GM23338 (cell line): ENCODE measurements around the gene RHBDD2. TPM values are rescaled to one million over a fixed set of nuclear protein-coding genes. Genes with fewer than 3 reads are reported as not detected.

ENCODE experiments used
- ATAC-seq: fragments of 200-7000 bp; cut with Tn5 transposase; 3 replicates; pipeline ENCODE4 v1.9.1; 2020
- DNase-seq: peaks from one replicate; pipeline ENCODE4 v3.0.0-alpha.2; 2015; ENCODE audit warnings: low spot score
- H2AFZ ChIP-seq: fragments of 200-600 bp; sonication (generic); 2 replicates; pipeline ENCODE4 v1.8.0; 2016; ENCODE audit warnings: antibody characterized with exemption, mild to moderate bottlenecking, moderate library complexity
- H3F3A ChIP-seq: fragments of 200-600 bp; sonication (generic); replicated peaks from 2 replicates; pipeline ENCODE4 v1.8.0; 2017; ENCODE audit warnings: antibody characterized with exemption, mixed run types, low read depth
- H3K27ac ChIP-seq: fragments of 200-600 bp; sonication (generic); 2 replicates; pipeline ENCODE4 v1.6.1; 2016; ENCODE audit warnings: low read depth
- H3K27me3 ChIP-seq: fragments of 200-600 bp; sonication (generic); 2 replicates; pipeline ENCODE4 v1.8.0; 2016; ENCODE audit warnings: mild to moderate bottlenecking, mixed run types, moderate library complexity; ENCODE audit not compliant: insufficient read depth
- H3K36me3 ChIP-seq: fragments of 200-600 bp; sonication (generic); 2 replicates; pipeline ENCODE4 v1.8.0; 2016; ENCODE audit warnings: mild to moderate bottlenecking; ENCODE audit not compliant: insufficient read depth
- H3K4me1 ChIP-seq: fragments of 200-600 bp; sonication (generic); 2 replicates; pipeline ENCODE4 v1.8.0; 2016; ENCODE audit warnings: mild to moderate bottlenecking, moderate library complexity; ENCODE audit not compliant: insufficient read depth
- H3K4me2 ChIP-seq: fragments of 200-600 bp; sonication (generic); 2 replicates; pipeline ENCODE4 v1.7.1; 2017; ENCODE audit warnings: mixed run types
- H3K4me3 ChIP-seq: fragments of 200-600 bp; sonication (generic); 2 replicates; pipeline ENCODE4 v1.6.1; 2016; ENCODE audit warnings: mixed run types
- H3K79me2 ChIP-seq: fragments of 200-600 bp; sonication (generic); replicated peaks from 2 replicates; pipeline ENCODE4 v1.8.0; 2017; ENCODE audit warnings: mild to moderate bottlenecking; ENCODE audit not compliant: insufficient read depth
- H3K9me2 ChIP-seq: fragments of 200-600 bp; sonication (generic); 2 replicates; pipeline ENCODE4 v1.8.0; 2017; ENCODE audit not compliant: insufficient read depth
- H4K20me1 ChIP-seq: fragments of 200-600 bp; sonication (generic); replicated peaks from 2 replicates; pipeline ENCODE4 v1.8.0; 2017; ENCODE audit warnings: mild to moderate bottlenecking; ENCODE audit not compliant: insufficient read depth
- H3K27ac Mint-ChIP-seq: 2 replicates; pipeline ENCODE4 v1.8.0; 2020; ENCODE audit warnings: inconsistent platforms, mild to moderate bottlenecking, moderate library complexity, mixed read lengths
- H3K27me3 Mint-ChIP-seq: 3 replicates; pipeline ENCODE4 v1.8.0; 2022; ENCODE audit warnings: low read depth, mild to moderate bottlenecking, moderate library complexity, mixed read lengths, inconsistent platforms; ENCODE audit not compliant: insufficient read depth, poor library complexity
- H3K36me3 Mint-ChIP-seq: 3 replicates; pipeline ENCODE4 v1.8.0; 2021; ENCODE audit warnings: low read depth, mild to moderate bottlenecking, inconsistent platforms, moderate library complexity, mixed read lengths
- H3K4me1 Mint-ChIP-seq: 3 replicates; pipeline ENCODE4 v1.8.0; 2020; ENCODE audit warnings: mild to moderate bottlenecking, inconsistent platforms, mixed read lengths
- H3K4me3 Mint-ChIP-seq: 3 replicates; pipeline ENCODE4 v1.8.0; 2021; ENCODE audit warnings: moderate library complexity, mild to moderate bottlenecking, inconsistent platforms, mixed read lengths
- H3K9me3 Mint-ChIP-seq: 3 replicates; pipeline ENCODE4 v1.8.0; 2020; ENCODE audit warnings: moderate library complexity, mild to moderate bottlenecking, inconsistent platforms, mixed read lengths
- CTCF ChIP-seq, 2 experiments: fragments of 200-600 bp in 1 of 2; sonication (generic) in 1 of 2; conservative IDR thresholded peaks; 2 replicates each; pipeline versions ENCODE4 v1.5.1 to v1.6.1; 2016 to 2017; ENCODE audit warnings: antibody characterized with exemption in 2 of 2, low read depth in 2 of 2, mild to moderate bottlenecking in 2 of 2, moderate library complexity in 1 of 2
- EZH2 ChIP-seq: fragments of 200-600 bp; sonication (generic); IDR thresholded peaks from one replicate; pipeline ENCODE4 v1.8.0; 2017; ENCODE audit warnings: antibody characterized with exemption, mild to moderate bottlenecking, low read depth; ENCODE audit not compliant: unreplicated experiment
- EZH2phosphoT487 ChIP-seq: fragments of 200-600 bp; sonication (generic); IDR thresholded peaks from one replicate; pipeline ENCODE4 v1.8.1; 2018; ENCODE audit warnings: antibody characterized with exemption; ENCODE audit not compliant: unreplicated experiment
- REST ChIP-seq: IDR thresholded peaks from one replicate; pipeline ENCODE4 v1.6.1; 2018; ENCODE audit warnings: antibody characterized with exemption; ENCODE audit not compliant: unreplicated experiment
- ZNF331 ChIP-seq: fragments of 250-450 bp; sonication (Bioruptor Pico); IDR thresholded peaks from 2 replicates; pipeline ENCODE4 v1.5.0; 2020; ENCODE audit warnings: low read depth, mild to moderate bottlenecking, moderate library complexity
- polyA plus RNA-seq: library from polyadenylated mRNA; unstranded; fragments of >200 nt; fragmentation: Nextera tagmentation; extraction: Ambion mirVana; gene quantifications from 2 replicates; pipeline ENCODE4 v1.2.1, GENCODE V29; 2016
- total RNA-seq: library from RNA; depleted of rRNA; stranded (reverse); fragments of >200 nt; shearing (Covaris generic); gene quantifications from 2 replicates; pipeline ENCODE4 v1.2.3, GENCODE V29; 2014

The RHBDD2 gene
- total and polyA plus RNA-seq, 2 experiments from 2014 or later: 23.1 to 25.7 TPM

GRCh38 chr7:75876126-75876881 is 2.5 kb upstream of the RHBDD2 start:
- H3K36me3 Mint-ChIP-seq: peaks cover 15% of the 10 kb centered on the region
- ATAC-seq: no peak
- H3K4me3 ChIP-seq: no peak overlapping the region
- H3K4me2 ChIP-seq: no peak overlapping the region
- no peak for TF ChIP-seq EZH2
- no peak overlapping the region for H3K27ac ChIP-seq
- H3K9me2 ChIP-seq: no peaks in the 10 kb centered on the region
- H3K27me3 ChIP-seq: no peaks in the 10 kb centered on the region
- H3F3A ChIP-seq: peaks cover 7% of the 10 kb centered on the region; the same call in 1 of the 2 replicates
- H3K9me3 Mint-ChIP-seq: no peaks in the 10 kb centered on the region
- H3K79me2 ChIP-seq: peaks cover 18% of the 10 kb centered on the region
- peak overlapping the region; percentile 31; the same call in 1 of the 2 replicates for H3K27ac Mint-ChIP-seq
- H3K27me3 Mint-ChIP-seq: peaks cover 5% of the 10 kb centered on the region
- peaks cover 22% of the 10 kb centered on the region for H3K4me1 Mint-ChIP-seq
- peaks cover 5% of the 10 kb centered on the region; the same call in 1 of the 2 replicates for H4K20me1 ChIP-seq
- H3K4me1 ChIP-seq: peaks cover 16% of the 10 kb centered on the region
- H2AFZ ChIP-seq: peak overlapping the region; percentile 83; the same call in 1 of the 2 replicates
- DNase-seq: no peak
- no peaks in the 10 kb centered on the region for H3K36me3 ChIP-seq
- no peak overlapping the region for H3K4me3 Mint-ChIP-seq

GRCh38 chr7:75878312-75878768 is 494 bp upstream of the RHBDD2 start:
- peak; percentile 5; the same call in 2 of the 3 replicates for ATAC-seq
- peaks cover 30% of the 10 kb centered on the region for H3K4me1 Mint-ChIP-seq
- H3K27ac ChIP-seq: peak overlapping the region; percentile 7; the same call in 1 of the 2 replicates

More at GRCh38 chr7:75878312-75878768, 494 bp upstream of the RHBDD2 start:
- peaks cover 16% of the 10 kb centered on the region for H3K4me1 ChIP-seq
- no peaks in the 10 kb centered on the region for H3K9me2 ChIP-seq
- Mint-ChIP-seq H3K27me3 (peaks cover 6% of the 10 kb centered on the region), H3K9me3 (no peaks in the 10 kb centered on the region), H3K27ac (peak overlapping the region; percentile 48), H3K36me3 (peaks cover 35% of the 10 kb centered on the region), H3K4me3 (peak overlapping the region; percentile 94)
- H3F3A ChIP-seq: peaks cover 7% of the 10 kb centered on the region; the same call in 1 of the 2 replicates
- peak overlapping the region; percentile 86; the same call in 1 of the 2 replicates for H2AFZ ChIP-seq
- peak overlapping the region; percentile 79 for H3K4me2 ChIP-seq
- peaks cover 14% of the 10 kb centered on the region for H4K20me1 ChIP-seq
- peaks cover 10% of the 10 kb centered on the region for H3K36me3 ChIP-seq
- peak overlapping the region; percentile 49 for H3K4me3 ChIP-seq
- DNase-seq: no peak
- no peaks in the 10 kb centered on the region for H3K27me3 ChIP-seq
- peaks cover 26% of the 10 kb centered on the region for H3K79me2 ChIP-seq
- TF ChIP-seq ZNF331 (CRISPR knock-in tag) (no peak), CTCF (conservative IDR thresholded peaks at IDR 0.05; ENCODE audit: low read depth in 2 of 2) (no peak), EZH2phosphoT487 (no peak), EZH2 (no peak), REST (no peak)
